Dendritic cell treated with granulocyte-macrophage colony-stimulating factor and Interleukin-4, amounts not matched to agents 40 ng/mL and 50 ng/mL, for 4 days (primary cell): ENCODE results near the gene PPP2R5B.

Experiments
- H3K27ac Mint-ChIP-seq: one replicate; pipeline ENCODE4 v1.8.0; 2022; ENCODE audit warnings: mild to moderate bottlenecking, mixed read lengths
- H3K27me3 Mint-ChIP-seq: one replicate; pipeline ENCODE4 v1.8.0; 2022; ENCODE audit warnings: mild to moderate bottlenecking, mixed read lengths
- H3K36me3 Mint-ChIP-seq: one replicate; pipeline ENCODE4 v1.8.0; 2022; ENCODE audit warnings: low read depth, mixed read lengths
- H3K4me1 Mint-ChIP-seq: one replicate; pipeline ENCODE4 v1.8.0; 2022; ENCODE audit warnings: low read depth, mixed read lengths
- H3K4me3 Mint-ChIP-seq: one replicate; pipeline ENCODE4 v1.8.0; 2022; ENCODE audit warnings: mild to moderate bottlenecking, moderate library complexity, mixed read lengths
- H3K9me3 Mint-ChIP-seq: one replicate; pipeline ENCODE4 v1.8.0; 2022; ENCODE audit warnings: mixed read lengths
- intact Hi-C: fragments of 100-400 bp; cut with micrococcal nuclease; formaldehyde crosslinking; loops from one replicate; pipeline ENCODE4 v1.15.0; 2022

The PPP2R5B gene

DNA sequence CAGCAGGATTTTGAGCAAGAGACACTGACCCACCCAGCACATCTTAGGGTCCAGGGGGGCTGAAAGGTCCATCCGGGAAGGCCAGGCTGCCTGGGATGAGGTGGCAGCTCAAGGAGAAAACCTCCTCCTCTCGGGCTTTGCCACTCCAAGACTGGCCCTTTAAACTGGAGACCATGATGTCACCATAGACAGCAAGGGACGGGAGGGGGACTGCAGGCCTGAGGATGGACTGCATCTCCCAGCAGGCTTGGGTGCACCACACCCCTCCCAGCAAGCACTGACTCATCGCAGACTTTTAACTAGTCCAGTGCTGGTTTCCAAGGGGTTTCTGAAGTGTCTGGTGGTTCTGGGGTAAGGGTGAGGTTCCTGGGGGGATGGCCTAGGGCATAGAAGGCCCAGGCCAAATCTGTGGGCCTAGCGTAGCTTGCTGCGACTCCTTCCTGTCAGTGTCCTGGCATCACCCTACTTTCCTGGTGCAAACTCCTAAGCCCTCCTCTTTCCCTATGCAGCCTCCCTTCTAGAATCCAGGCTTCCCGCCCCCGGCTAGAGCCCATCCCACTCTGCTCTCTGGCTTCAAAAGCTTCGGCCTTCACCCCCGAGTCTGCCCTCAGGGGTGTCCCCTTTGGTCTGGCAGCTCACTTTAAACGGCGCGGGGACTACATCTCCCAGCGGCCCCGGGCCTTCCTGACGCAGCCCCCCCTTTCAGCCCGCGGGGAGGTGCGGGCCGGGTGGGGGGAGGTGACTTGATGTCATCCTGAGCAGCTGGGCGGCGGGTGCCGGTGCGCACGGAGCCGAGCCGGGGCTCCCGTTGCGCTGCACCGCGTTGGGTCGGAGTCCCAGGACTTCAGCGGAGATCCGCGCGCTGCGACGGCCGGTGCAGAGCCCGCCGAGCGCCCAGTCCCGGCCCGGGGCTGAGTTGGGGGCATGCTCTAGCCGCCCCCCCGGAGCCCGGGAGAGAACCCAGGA lies at the start of gene PPP2R5B:
Gene PPP2R5B, plus strand, starts transcription at position 746 of the 966 bp plus-strand sequence. CDS start 1,046 bp downstream, outside the sequence.
- Mint-ChIP-seq H3K27me3 (peaks cover 9% of the 10 kb centered on the region), H3K4me1 (peaks cover 20% of the 10 kb centered on the region), H3K4me3 (peak within 1 kb of the TSS; percentile 99), H3K27ac (peak within 1 kb of the TSS; percentile 98), H3K9me3 (no peaks in the 10 kb centered on the region), H3K36me3 (peaks cover 45% of the 10 kb centered on the region)
- intact Hi-C loops: loop anchor here (2.0 kb wide), 2 partner anchors 77 to 103 kb away; partner anchors contain the start of gene SNX15

DNA sequence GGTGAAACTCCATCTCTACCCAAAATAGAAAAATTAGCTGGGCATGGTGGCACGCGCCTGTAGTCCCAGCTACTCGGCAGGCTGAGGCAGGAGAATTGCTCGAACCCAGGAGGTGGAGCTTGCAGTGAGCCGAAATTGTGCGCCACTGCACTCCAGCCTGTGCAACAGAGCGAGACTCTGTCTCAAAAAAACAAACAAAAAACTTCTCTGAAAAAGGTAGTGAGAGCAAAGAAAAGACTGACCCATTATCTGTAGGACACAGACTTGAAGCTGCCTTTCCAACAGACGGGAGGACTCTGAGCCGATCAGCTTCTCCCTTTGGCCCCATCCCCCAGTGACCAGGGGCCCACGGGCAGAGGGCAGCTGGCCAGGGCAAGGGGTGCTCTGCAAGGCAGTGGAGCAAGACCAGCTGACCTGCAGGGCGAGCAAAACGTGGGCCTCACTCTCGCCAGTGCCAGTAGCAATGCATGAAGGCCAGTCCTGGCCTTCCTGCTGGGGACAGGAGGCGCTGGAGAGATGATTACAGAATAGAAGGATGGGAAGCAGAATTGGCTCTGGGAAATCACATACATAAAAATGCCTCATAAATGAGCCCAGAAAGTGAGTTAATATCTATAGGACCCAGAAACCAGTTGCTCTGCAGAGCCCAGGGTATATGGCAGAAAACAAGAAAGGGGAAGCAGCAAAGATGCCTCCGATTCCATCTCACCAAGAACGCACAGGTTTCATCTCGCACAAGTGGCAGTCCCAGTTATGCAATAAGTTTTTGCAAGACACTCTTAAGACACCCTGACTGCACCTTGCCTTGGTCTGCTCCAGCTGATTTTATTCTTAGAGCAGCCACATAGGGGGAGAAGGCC lies 48.9 kb upstream of the PPP2R5B start:
- H3K9me3 Mint-ChIP-seq: no peaks in the 10 kb centered on the region
- intact Hi-C loops: no loop called here
- H3K4me1 Mint-ChIP-seq: peaks cover 88% of the 10 kb centered on the region
- peaks cover 6% of the 10 kb centered on the region for H3K27me3 Mint-ChIP-seq
- H3K36me3 Mint-ChIP-seq: peaks cover 63% of the 10 kb centered on the region
- peak overlapping the region; percentile 75 for H3K4me3 Mint-ChIP-seq
- H3K27ac Mint-ChIP-seq: no peak overlapping the region

DNA sequence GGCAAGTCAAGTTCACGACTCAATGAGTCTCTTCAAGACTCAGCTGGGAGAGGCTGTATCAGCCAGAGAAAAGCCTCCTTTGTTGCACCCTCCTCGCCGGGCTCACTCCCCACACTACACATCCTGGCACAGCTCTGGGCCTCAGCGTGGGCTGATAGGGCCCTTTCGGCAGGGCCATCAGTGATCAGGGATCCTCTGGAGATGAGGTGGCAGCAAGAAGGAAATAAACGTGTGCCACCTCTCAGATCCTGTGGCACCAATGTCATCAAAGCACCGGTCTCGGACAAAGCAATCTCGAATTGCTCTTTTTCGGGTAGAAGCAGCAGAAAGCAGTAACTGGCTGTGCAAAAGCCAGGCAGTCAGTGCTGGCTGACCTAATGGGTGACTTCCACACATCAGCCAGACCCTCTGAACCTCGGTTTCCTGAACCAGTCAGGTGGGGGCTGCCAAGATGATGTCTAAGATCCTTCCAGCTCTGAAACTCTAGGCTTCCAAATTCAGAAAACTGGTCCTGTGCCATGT lies 48.2 kb upstream of the PPP2R5B start:
- peak overlapping the region; percentile 75 for H3K4me3 Mint-ChIP-seq
- intact Hi-C loops: no loop called here
- H3K4me1 Mint-ChIP-seq: peaks cover 88% of the 10 kb centered on the region
- H3K36me3 Mint-ChIP-seq: peaks cover 56% of the 10 kb centered on the region
- H3K27me3 Mint-ChIP-seq: peaks cover 10% of the 10 kb centered on the region
- H3K9me3 Mint-ChIP-seq: no peaks in the 10 kb centered on the region
- H3K27ac Mint-ChIP-seq: no peak overlapping the region

DNA sequence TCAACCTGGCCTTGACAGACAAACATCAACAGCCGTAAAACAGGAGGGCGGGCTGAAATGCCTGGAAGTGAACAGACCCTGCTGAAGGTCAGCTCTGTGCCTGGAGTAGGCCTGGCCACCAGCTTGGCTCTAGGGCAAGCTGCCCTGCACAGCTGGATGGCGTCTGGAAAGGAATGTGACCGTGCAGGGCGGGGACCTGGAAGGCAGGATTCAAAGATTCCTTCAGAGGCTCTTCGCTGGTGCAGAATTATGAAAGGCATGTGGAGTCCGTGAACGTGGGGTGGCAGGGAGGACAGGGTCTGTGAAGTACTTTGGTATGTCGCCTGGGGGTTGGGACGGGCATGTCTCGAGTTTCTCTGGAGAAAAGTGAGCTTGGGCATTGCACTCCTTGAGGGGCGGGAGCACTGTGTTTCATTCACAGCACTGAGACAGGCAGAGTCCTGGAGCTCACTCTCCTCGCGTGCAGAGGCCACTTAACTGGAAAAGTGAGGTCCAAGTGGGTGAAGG lies 47.6 kb upstream of the PPP2R5B start:
- H3K27me3 Mint-ChIP-seq: peaks cover 15% of the 10 kb centered on the region
- no peaks in the 10 kb centered on the region for H3K9me3 Mint-ChIP-seq
- H3K4me1 Mint-ChIP-seq: peaks cover 86% of the 10 kb centered on the region
- H3K36me3 Mint-ChIP-seq: peaks cover 50% of the 10 kb centered on the region
- peak overlapping the region; percentile 75 for H3K4me3 Mint-ChIP-seq
- peak overlapping the region; percentile 90 for H3K27ac Mint-ChIP-seq
- intact Hi-C loops: no loop called here

DNA sequence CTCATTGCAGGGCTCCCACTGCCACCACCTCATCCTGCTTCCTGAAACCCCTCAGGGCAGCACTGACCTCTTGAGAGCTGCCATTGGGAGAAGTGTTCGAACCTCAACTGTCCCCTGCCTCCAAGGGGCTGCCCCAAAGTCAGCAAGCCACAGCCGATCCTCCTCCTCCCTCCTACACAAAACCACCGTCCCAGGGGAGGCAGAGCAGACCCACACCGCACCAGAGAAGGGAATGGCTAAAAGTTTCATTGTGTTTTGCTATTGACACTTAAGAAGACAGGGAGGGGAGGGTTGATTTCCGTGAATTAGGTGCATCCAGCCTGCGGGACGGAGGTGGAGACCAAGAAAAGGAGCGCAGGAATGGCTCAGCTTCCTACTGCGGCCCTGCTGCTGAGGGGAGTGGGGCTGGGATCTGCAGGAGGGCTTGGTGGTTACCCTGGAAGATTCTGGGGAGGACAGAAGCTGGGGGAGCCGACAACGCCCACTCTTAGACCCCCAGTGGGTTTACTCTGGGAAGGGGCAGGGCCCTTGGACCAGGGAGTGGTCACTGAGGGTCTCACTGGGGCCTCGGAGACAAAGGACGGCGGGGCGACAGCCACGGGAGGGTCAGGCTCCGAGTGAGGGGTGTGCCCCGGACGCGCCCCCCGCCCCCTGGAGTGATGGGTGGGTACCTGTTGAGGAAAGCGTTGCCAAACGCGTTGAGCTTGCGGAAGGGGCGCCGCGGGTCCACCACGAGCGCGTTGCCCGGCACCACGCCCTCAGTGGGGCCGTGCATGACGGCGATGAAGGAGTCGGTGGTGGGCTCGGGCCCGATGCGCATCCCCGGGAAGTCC lies 46.9 kb upstream of the PPP2R5B start:
- intact Hi-C loops: loop anchor here (2.0 kb wide), 1 partner anchor 17 kb away; no protein-coding TSS in a partner anchor
- Mint-ChIP-seq H3K4me1 (peaks cover 83% of the 10 kb centered on the region), H3K36me3 (peaks cover 44% of the 10 kb centered on the region), H3K27me3 (peaks cover 22% of the 10 kb centered on the region), H3K4me3 (peak overlapping the region; percentile 75), H3K9me3 (no peaks in the 10 kb centered on the region), H3K27ac (peak overlapping the region; percentile 90)

DNA sequence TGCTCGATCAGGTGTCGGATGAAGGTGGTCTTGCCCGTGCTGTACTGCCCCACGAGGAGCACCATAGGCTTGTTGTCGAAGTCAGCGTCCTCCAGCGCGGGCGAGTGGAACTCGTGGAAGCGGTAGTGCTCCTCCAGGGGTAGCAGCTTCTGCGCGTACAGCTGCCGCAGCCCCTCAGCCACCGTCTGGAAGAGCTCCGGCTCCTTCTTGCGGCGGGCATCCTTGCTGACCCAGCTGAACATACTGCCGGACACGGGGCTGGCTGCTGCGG lies 46.3 kb upstream of the PPP2R5B start:
- intact Hi-C loops: loop anchor here (2.0 kb wide), 1 partner anchor 17 kb away; no protein-coding TSS in a partner anchor
- Mint-ChIP-seq H3K4me1 (peaks cover 78% of the 10 kb centered on the region), H3K9me3 (no peaks in the 10 kb centered on the region), H3K36me3 (peaks cover 38% of the 10 kb centered on the region), H3K4me3 (peak overlapping the region; percentile 75), H3K27ac (peak overlapping the region; percentile 90), H3K27me3 (peaks cover 27% of the 10 kb centered on the region)

DNA sequence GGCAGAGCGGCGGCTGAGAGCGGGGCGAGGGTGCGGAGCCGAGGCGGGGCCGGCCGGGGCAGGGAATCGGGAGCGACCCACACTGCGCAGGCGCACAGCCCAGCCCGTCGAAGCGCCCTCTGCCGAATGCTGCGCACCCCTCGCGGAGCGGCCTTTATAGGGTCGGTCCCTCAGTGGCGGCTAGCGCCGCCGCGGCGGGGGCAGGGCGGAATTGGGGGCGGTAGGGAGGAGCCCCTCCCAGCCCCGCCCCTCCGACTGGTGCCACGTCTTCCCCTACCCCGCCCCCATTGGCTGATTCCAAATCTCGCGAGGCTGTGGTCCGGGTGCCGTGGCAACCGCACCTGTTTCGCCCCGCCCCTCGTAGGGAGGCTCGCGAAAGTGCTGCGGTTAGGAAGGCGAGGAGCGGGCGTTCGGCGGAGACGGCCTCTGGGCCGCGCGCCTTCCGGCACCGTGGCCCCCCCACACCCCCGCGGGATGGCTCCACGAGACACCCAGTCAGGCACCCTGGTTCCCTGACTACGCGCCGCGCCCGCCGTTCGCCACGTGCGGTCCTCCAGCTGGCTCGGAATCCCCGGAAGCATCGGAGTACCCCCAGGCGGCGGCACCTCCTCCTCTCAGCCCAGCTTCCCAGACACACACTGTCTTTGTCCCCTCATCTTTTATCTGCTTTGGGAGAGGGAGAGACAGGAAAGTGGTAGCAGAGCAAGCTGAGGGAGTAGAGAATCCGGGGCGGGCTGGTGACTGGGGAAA lies 45.8 kb upstream of the PPP2R5B start, which contains the start of gene EHD1:
Gene EHD1, minus strand, starts transcription at position 128 of the 750 bp plus-strand sequence. CDS start 157 bp downstream, outside the sequence.
- Mint-ChIP-seq H3K27ac (peak within 1 kb of the TSS; percentile 90), H3K4me3 (peak within 1 kb of the TSS; percentile 75), H3K9me3 (no peaks in the 10 kb centered on the region), H3K27me3 (peaks cover 32% of the 10 kb centered on the region), H3K4me1 (peaks cover 78% of the 10 kb centered on the region), H3K36me3 (peaks cover 33% of the 10 kb centered on the region)
- intact Hi-C loops: loop anchor here (1.0 to 2.0 kb wide), 2 partner anchors 18 to 39 kb away; partner anchors contain the start of gene ATG2A

DNA sequence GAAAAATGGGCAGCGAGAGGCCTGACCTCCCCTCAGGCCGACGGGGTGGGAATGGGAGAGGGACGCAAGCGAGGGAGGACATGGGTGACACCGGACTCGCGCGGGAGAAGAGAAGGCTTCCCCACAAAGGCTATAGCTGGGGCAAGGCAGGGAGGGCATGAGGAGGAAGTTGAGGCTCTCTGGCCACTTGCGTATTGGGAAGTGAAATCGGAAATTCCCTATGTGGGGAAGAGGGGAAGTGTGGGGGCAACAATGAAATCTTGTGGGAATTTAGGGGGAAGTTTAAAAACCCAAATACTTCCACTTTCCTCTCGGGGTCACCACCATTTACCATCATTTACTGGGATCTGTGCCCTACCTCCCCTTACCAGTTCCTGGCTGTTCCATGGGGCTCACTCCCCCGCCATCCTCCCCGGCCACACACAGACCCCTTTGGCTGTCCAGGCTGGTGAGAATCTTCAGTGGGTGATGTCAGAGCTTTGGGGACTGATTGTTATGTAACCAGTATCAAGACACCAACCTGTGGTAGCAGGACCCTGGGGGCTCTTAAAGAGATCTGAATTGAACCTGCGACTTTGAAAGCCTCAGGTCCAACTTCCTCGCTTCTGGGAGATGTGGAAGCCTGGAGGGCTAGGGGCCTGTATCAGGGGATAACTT lies 45.1 kb upstream of the PPP2R5B start:
- Mint-ChIP-seq H3K9me3 (no peaks in the 10 kb centered on the region), H3K4me1 (peaks cover 81% of the 10 kb centered on the region), H3K27me3 (peaks cover 39% of the 10 kb centered on the region), H3K27ac (peak overlapping the region; percentile 90), H3K4me3 (peak overlapping the region; percentile 75), H3K36me3 (peaks cover 26% of the 10 kb centered on the region)
- intact Hi-C loops: loop anchor here (1.0 to 2.0 kb wide), 2 partner anchors 19 to 38 kb away; partner anchors contain the start of gene ATG2A

DNA sequence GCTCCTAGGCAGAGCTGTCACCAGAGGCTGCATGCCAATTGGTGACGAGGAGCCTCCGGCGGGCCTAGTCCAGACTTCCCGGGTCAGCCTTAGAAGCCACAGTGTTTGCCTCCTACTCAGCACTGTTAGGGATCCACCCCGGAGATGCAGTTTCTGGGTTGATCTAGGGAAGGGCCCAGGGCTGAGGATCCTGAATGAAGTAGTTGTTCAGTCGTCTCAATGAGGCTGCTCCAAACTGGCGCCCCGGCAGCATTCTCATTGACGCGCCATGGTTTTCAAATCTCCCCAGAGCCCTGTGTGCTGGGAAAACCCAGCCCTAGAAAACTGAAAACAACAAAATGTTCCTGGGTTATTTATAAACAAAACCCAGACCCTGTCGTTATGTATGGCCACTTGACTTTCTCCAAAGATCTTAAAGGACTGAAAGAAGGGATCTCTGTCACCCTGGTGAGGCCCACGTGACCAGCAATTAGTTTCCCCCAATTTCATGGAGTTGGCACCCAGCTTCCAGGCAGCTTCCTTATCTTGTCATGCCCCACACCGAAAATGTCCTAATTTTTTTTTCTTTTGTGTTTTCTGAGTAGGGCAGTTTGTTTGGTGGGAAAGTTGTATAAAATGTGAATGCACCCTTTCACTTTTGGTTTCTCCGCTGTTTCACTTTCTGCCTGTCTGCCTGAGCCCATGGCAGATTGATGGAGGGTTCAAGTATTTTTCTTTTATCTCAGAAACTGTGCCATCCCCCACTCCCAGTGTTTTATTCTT lies 44.1 kb upstream of the PPP2R5B start:
- Mint-ChIP-seq H3K36me3 (peaks cover 17% of the 10 kb centered on the region), H3K9me3 (no peaks in the 10 kb centered on the region), H3K27ac (peak overlapping the region; percentile 55), H3K27me3 (peaks cover 45% of the 10 kb centered on the region), H3K4me3 (no peak overlapping the region), H3K4me1 (peaks cover 81% of the 10 kb centered on the region)
- intact Hi-C loops: no loop called here

DNA sequence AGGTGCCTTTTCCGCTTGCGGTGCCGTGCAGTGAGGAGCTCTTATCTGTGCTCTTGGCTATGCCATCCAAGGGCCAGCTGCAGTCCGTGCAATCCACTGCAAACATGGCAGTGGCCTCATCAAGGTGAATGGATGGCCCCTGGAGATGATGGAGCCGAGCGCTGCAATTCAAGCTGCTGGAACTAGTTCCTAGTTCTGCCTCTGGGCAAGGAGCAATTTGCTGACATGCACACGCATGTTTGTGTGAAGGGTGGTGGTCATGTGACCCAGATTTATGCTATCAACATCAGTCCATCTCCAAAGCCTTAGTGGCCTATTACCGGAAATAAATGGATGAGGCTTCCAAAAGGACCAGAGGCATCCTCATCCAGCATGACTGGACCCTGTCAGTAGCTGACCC lies 43.0 kb upstream of the PPP2R5B start:
- no peaks in the 10 kb centered on the region for H3K9me3 Mint-ChIP-seq
- no peak overlapping the region for H3K27ac Mint-ChIP-seq
- intact Hi-C loops: no loop called here
- H3K4me3 Mint-ChIP-seq: no peak overlapping the region
- peaks cover 17% of the 10 kb centered on the region for H3K36me3 Mint-ChIP-seq
- peaks cover 80% of the 10 kb centered on the region for H3K4me1 Mint-ChIP-seq
- H3K27me3 Mint-ChIP-seq: peaks cover 43% of the 10 kb centered on the region

DNA sequence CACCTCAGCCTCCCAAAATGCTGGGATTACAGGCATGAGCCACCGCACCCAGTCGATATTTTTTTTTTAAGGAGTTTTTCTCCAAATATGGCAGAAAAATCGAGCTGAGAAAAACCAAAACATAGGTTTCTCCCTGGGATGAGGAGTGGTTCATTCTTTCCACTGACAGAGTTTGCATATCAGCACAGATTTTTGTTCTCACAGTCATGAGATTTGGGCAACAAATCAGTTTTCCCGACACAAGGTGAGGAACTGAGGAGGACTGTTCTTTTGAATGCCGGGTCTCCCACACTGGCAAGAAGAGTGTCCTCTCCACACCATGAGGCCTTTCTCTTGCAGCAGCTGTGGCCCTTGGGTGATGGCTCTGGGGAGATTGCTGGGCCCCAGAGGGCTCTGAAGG lies 42.2 kb upstream of the PPP2R5B start:
- intact Hi-C loops: no loop called here
- Mint-ChIP-seq H3K27ac (no peak overlapping the region), H3K4me1 (peaks cover 74% of the 10 kb centered on the region), H3K9me3 (no peaks in the 10 kb centered on the region), H3K4me3 (no peak overlapping the region), H3K27me3 (peaks cover 43% of the 10 kb centered on the region), H3K36me3 (peaks cover 12% of the 10 kb centered on the region)
